Measurements from ENCODE around the gene KIN. TPM values are rescaled to one million over a fixed set of nuclear protein-coding genes. Genes with fewer than 3 reads are reported as not detected.
"Not testable (repeated sequence)": the region's sequence is repeated elsewhere in the genome, so short reads cannot be mapped to it uniquely, and the experiment has no call there.

Gene KIN
- total RNA-seq, 2 experiments from 2014 or later, result 13.8 to 15.8 TPM

DNA sequence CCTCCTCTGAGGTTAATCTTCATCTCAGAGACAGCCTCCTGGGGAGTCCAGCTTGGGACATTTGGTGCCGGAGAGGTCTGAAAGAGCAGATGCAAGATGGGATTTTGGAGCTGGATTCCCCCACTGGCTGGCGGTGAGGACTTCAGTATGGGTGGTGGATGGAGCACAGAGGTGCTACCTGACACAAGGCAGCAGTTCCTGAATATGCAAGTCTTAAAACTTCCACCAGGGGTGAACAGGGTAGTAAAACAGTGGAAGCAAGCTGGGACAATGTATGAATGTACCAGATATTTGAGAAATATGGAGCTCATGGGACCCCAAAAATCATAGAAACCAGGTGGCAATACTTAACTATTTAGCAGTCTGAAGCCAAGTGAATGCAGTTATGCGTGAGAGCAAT lies 25.7 kb upstream of the KIN start:
- H3K27me3 Mint-ChIP-seq, result peaks cover 3% of the 10 kb centered on the region
- peaks cover 12% of the 10 kb centered on the region for H3K4me1 Mint-ChIP-seq
- peaks cover 6% of the 10 kb centered on the region for H3K36me3 Mint-ChIP-seq (ENCODE audit: low read depth)
- no peak for DNase-seq
- H3K9me3 Mint-ChIP-seq, result no peaks in the 10 kb centered on the region
- no peak overlapping the region for H3K27ac Mint-ChIP-seq
- ChIA-PET POLR2A (no interaction called here), CTCF (no interaction called here)
- H3K4me3 Mint-ChIP-seq, result no peak overlapping the region

GRCh38 chr10:7811743-7812142 lies 23.9 kb upstream of the KIN start:
- H3K27me3 Mint-ChIP-seq, CTCF ChIA-PET, H3K4me1 Mint-ChIP-seq, H3K9me3 Mint-ChIP-seq, H3K4me3 Mint-ChIP-seq, DNase-seq, H3K27ac Mint-ChIP-seq: not testable (repeated sequence)
- H3K36me3 Mint-ChIP-seq (ENCODE audit: low read depth), result peaks cover 14% of the 10 kb centered on the region
- POLR2A ChIA-PET, result interaction anchor here (2.3 kb wide), 1 partner anchor 24 kb away, joined by 9 read pairs; the partner anchor contains the start of genes ATP5F1C and KIN

- ChIA-PET CTCF (no interaction called here), POLR2A (interaction anchor here (2.3 kb wide), 1 partner anchor 23 kb away, joined by 9 read pairs; the partner anchor contains the start of genes ATP5F1C and KIN)
- no peaks in the 10 kb centered on the region for H3K4me1 Mint-ChIP-seq
Observed at GRCh38 chr10:7811000-7811399, 23.2 kb upstream of the KIN start.

GRCh38 chr10:7810443-7810842 lies 22.6 kb upstream of the KIN start:
- Mint-ChIP-seq H3K9me3 (no peaks in the 10 kb centered on the region), H3K27ac (no peak overlapping the region), H3K4me1 (no peaks in the 10 kb centered on the region), H3K27me3 (no peaks in the 10 kb centered on the region), H3K4me3 (no peak overlapping the region), H3K36me3 (ENCODE audit: low read depth) (peaks cover 16% of the 10 kb centered on the region)
- CTCF ChIA-PET, result no interaction called here
- no peak for DNase-seq
- POLR2A ChIA-PET, result interaction anchor here (1.5 to 2.6 kb wide), 3 partner anchors 8 to 23 kb away, joined by 3 to 17 read pairs (median 9); partner anchors contain the start of genes ATP5F1C, KIN and TAF3

More at GRCh38 chr10:7811000-7811399, 23.2 kb upstream of the KIN start:
- Mint-ChIP-seq H3K9me3 (no peaks in the 10 kb centered on the region), H3K27me3 (no peaks in the 10 kb centered on the region), H3K36me3 (ENCODE audit: low read depth) (peaks cover 16% of the 10 kb centered on the region), H3K27ac (no peak overlapping the region), H3K4me3 (no peak overlapping the region)
- DNase-seq, result no peak

DNA sequence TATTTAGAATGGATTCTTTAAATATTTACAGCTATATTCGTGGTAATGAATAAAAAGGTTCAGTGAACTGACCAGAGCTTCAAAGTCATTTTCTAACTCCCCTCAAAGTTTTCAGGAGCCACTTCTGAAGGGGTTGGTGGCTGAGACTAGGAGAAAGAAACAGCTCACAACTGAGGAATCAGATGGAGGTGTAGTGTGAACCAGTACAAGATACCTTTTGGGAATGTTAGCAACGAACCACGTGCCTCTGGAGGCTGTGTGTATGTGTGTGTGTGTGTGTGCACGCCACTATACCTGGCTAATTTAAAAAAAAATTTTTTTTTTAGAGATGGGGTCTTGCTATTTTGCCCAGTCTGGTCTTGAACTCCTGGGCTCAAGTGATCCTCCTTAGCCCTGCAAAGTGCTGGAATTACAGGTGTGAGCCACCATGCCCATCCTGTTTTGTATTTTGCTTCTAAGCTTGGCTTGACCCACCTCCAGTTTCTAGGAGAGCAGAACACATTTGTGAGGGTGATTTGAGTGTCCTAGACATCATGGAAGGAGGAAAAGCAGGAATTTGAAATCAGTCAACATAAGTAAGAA lies 21.0 kb upstream of the KIN start:
- POLR2A ChIA-PET, result interaction anchor here (1.2 to 2.6 kb wide), 3 partner anchors 10 to 19 kb away, joined by 3 to 17 read pairs (median 3); partner anchors contain the start of gene TAF3
- Mint-ChIP-seq H3K27me3 (no peaks in the 10 kb centered on the region), H3K4me3 (no peak overlapping the region), H3K27ac (no peak overlapping the region), H3K4me1 (no peaks in the 10 kb centered on the region), H3K9me3 (no peaks in the 10 kb centered on the region), H3K36me3 (ENCODE audit: low read depth) (peaks cover 30% of the 10 kb centered on the region)
- DNase-seq, result no peak
- CTCF ChIA-PET, result interaction anchor here (2.1 kb wide), 1 partner anchor 9 kb away, joined by 8 read pairs; the partner anchor contains the start of gene TAF3

DNA sequence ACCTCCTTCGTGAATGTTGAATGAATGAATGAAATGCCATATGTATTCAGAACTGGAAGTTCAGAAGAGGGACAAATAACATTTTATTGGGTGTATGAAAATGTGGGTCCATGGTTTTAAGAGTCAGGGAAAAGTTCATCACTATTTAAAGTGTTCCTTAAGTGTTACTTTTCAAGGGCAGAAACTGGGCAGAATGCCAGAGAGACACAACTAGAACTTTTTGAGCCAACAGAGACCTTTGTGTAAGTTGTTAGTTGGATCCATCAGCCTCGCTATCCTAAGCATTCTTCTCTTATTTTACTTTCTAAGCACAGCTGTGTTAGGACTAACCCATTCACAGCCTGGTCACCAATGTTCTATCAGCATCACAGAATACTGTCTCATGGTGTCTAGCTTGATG lies 16.9 kb upstream of the KIN start:
- Mint-ChIP-seq H3K4me3 (no peak overlapping the region), H3K36me3 (ENCODE audit: low read depth) (peaks cover 59% of the 10 kb centered on the region), H3K27me3 (no peaks in the 10 kb centered on the region), H3K4me1 (no peaks in the 10 kb centered on the region), H3K9me3 (no peaks in the 10 kb centered on the region), H3K27ac (no peak overlapping the region)
- POLR2A ChIA-PET, result interaction anchor here (1.1 kb wide), 1 partner anchor 13 kb away, joined by 3 read pairs; the partner anchor contains the start of gene TAF3
- CTCF ChIA-PET, result no interaction called here
- DNase-seq, result no peak

DNA sequence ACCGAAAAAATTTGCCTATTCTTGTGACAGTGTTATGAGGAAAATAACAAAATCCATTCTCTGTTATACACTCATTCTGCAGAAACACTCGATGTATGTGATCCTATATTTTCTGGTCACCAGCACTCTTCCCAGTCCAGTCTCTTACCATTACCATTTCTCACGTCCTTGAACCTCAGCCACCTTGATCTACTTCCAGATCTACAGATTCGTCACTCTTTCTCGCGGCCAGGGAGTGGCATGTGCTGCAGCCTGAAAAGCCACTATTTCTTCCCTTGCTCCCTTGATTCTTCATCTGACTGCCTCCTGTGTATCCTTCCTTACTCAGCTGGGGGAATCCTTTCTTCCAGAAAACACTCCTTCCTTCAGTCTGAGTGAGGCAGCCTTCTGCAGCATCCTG lies 16.4 kb upstream of the KIN start:
- no peaks in the 10 kb centered on the region for H3K4me1 Mint-ChIP-seq
- CTCF ChIA-PET, result no interaction called here
- no peak overlapping the region for H3K4me3 Mint-ChIP-seq
- no peaks in the 10 kb centered on the region for H3K9me3 Mint-ChIP-seq
- H3K27me3 Mint-ChIP-seq, result no peaks in the 10 kb centered on the region
- no peak overlapping the region for H3K27ac Mint-ChIP-seq
- POLR2A ChIA-PET, result interaction anchor here (1.1 kb wide), 1 partner anchor 14 kb away, joined by 3 read pairs; the partner anchor contains the start of gene TAF3
- no peak for DNase-seq
- H3K36me3 Mint-ChIP-seq (ENCODE audit: low read depth), result peaks cover 61% of the 10 kb centered on the region

- CTCF ChIA-PET, result no interaction called here
- Mint-ChIP-seq H3K4me3 (no peak overlapping the region), H3K4me1 (peaks cover 2% of the 10 kb centered on the region), H3K27ac (no peak overlapping the region), H3K36me3 (ENCODE audit: low read depth) (peaks cover 68% of the 10 kb centered on the region), H3K27me3 (no peaks in the 10 kb centered on the region), H3K9me3 (no peaks in the 10 kb centered on the region)
- DNase-seq, result no peak
- POLR2A ChIA-PET, result interaction anchor here (1.1 to 1.7 kb wide), 2 partner anchors 15 to 17 kb away, joined by 3 to 4 read pairs; partner anchors contain the start of genes ATP5F1C and KIN
Observed at GRCh38 chr10:7802606-7803005, 14.8 kb upstream of the KIN start.

GRCh38 chr10:7797582-7797981 lies 9.8 kb upstream of the KIN start:
- POLR2A ChIA-PET, result interaction anchor here (0.8 to 4.1 kb wide), 3 partner anchors 9 to 20 kb away, joined by 3 to 24 read pairs (median 10); partner anchors contain the start of genes ATP5F1C, KIN and TAF3
- H3K36me3 Mint-ChIP-seq (ENCODE audit: low read depth), result peaks cover 68% of the 10 kb centered on the region
- no peak overlapping the region for H3K27ac Mint-ChIP-seq
- H3K4me3 Mint-ChIP-seq, result no peak overlapping the region
- peaks cover 37% of the 10 kb centered on the region for H3K4me1 Mint-ChIP-seq
- no peaks in the 10 kb centered on the region for H3K27me3 Mint-ChIP-seq
- H3K9me3 Mint-ChIP-seq, result no peaks in the 10 kb centered on the region
- DNase-seq, result no peak
- CTCF ChIA-PET, result interaction anchor here (0.6 to 0.9 kb wide), 2 partner anchors 21 kb away, joined by 3 read pairs; partner anchors contain the start of gene TAF3

DNA sequence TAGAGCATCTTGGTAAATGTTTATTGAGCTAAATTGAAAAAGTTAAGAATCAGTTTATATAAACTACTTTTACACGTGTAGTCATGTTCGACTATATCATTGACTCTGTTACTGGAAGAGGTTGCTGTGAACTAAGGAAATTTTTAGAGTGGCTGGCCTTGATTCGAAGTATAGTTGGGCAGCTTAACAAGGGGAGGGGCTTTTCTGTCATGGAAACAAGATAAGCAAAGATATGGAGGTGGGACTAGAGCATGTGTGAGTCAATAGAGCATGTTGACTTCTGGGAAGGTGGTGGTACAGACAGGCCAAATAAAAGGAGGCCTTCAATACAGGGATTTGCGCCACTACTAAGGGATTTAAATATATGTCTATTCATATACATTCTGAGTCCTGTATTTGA lies 7.8 kb upstream of the KIN start:
- H3K4me1 Mint-ChIP-seq, result peaks cover 56% of the 10 kb centered on the region
- H3K4me3 Mint-ChIP-seq, result no peak overlapping the region
- POLR2A ChIA-PET, result no interaction called here
- CTCF ChIA-PET, result no interaction called here
- DNase-seq, result no peak
- no peaks in the 10 kb centered on the region for H3K9me3 Mint-ChIP-seq
- no peak overlapping the region for H3K27ac Mint-ChIP-seq
- peaks cover 69% of the 10 kb centered on the region for H3K36me3 Mint-ChIP-seq (ENCODE audit: low read depth)
- H3K27me3 Mint-ChIP-seq, result no peaks in the 10 kb centered on the region

- Mint-ChIP-seq H3K27ac (no peak overlapping the region), H3K4me3 (no peak overlapping the region)
- CTCF ChIA-PET, result no interaction called here
Observed at GRCh38 chr10:7794251-7795026, 6.6 kb upstream of the KIN start.

GRCh38 chr10:7792541-7792940 lies 4.7 kb upstream of the KIN start:
- Mint-ChIP-seq H3K9me3 (no peaks in the 10 kb centered on the region), H3K36me3 (ENCODE audit: low read depth) (peaks cover 58% of the 10 kb centered on the region), H3K27ac (no peak overlapping the region), H3K4me3 (no peak overlapping the region), H3K27me3 (no peaks in the 10 kb centered on the region), H3K4me1 (peaks cover 71% of the 10 kb centered on the region)
- no peak for DNase-seq
- POLR2A ChIA-PET, result interaction anchor here (0.5 kb wide), 1 partner anchor 371 kb away, joined by 4 read pairs; no protein-coding TSS in a partner anchor
- CTCF ChIA-PET, result interaction anchor here (1.3 to 1.5 kb wide), 2 partner anchors 26 to 267 kb away, joined by 3 to 4 read pairs; partner anchors contain the start of gene TAF3

More at GRCh38 chr10:7794251-7795026, 6.6 kb upstream of the KIN start:
- H3K9me3 Mint-ChIP-seq, result no peaks in the 10 kb centered on the region
- H3K4me1 Mint-ChIP-seq, result peaks cover 66% of the 10 kb centered on the region
- no peaks in the 10 kb centered on the region for H3K27me3 Mint-ChIP-seq
- peaks cover 65% of the 10 kb centered on the region for H3K36me3 Mint-ChIP-seq (ENCODE audit: low read depth)
- POLR2A ChIA-PET, result no interaction called here
- DNase-seq, result no peak

- Mint-ChIP-seq H3K27ac (peak overlapping the region; percentile 24), H3K9me3 (no peaks in the 10 kb centered on the region), H3K4me1 (peaks cover 58% of the 10 kb centered on the region), H3K27me3 (no peaks in the 10 kb centered on the region), H3K36me3 (ENCODE audit: low read depth) (peaks cover 44% of the 10 kb centered on the region), H3K4me3 (no peak overlapping the region)
- ChIA-PET POLR2A (interaction anchor here (1.3 to 3.8 kb wide), 3 partner anchors 9 to 29 kb away, joined by 3 to 86 read pairs (median 24); partner anchors contain the start of gene TAF3), CTCF (interaction anchor here (0.6 kb wide), 1 partner anchor 16 kb away, joined by 5 read pairs; no protein-coding TSS in a partner anchor)
- no peak for DNase-seq
Observed at GRCh38 chr10:7789390-7789789, 1.6 kb upstream of the KIN start.

All from activated CD4-positive, alpha-beta memory T cell treated with anti-CD3 and anti-CD28 coated beads, Interleukin-2, amount 10 ng/mL, durations not matched to agents 7 days and 5 days (primary cell).